ENCODE results near the gene ENPP5.

The ENPP5 gene, protein sequence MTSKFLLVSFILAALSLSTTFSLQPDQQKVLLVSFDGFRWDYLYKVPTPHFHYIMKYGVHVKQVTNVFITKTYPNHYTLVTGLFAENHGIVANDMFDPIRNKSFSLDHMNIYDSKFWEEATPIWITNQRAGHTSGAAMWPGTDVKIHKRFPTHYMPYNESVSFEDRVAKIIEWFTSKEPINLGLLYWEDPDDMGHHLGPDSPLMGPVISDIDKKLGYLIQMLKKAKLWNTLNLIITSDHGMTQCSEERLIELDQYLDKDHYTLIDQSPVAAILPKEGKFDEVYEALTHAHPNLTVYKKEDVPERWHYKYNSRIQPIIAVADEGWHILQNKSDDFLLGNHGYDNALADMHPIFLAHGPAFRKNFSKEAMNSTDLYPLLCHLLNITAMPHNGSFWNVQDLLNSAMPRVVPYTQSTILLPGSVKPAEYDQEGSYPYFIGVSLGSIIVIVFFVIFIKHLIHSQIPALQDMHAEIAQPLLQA

DNA sequence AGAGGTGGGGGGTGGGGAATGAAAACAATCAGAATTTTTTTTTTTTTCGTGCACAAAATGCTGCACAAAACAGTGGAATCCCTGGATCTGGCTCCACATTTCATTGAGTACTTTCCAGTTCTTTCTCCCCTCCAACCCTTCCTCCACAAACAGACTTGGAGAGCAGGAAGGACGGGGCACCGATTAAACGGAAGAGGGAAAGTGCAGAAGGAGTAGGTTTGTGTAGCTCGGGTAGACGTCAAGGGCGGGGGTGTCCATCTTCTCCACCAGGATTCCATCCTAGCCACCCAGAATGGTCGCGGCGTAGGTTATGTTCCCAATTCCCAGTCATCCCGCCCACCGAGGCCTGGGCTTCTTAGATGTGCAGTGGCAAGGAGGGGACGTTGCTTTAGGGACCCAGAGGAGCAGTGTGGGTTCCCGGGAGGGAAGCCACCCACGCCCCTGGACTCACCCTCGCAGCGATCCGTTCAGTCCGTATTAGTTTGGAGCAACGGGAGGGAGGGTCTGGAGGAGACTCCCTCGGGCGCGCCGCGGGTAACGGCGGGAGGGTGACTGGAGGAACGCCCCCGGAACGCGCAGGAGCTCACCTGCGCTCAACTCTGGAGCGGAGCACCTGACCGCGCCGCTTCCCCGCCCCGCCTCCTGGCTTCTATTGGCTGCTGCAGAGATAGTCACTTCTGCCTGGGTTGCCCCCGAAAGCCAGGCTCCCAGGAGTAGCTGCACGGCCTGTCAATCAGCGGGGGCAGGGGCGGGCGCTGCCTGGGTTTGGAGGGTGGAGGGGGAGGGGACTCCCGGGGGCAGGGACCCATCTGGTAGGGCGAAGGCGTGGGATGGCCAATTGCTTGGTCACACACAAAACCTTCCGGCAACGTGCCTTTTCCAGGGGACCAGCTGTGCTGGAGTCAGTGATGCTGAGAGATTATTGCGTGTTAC is at the start of gene ENPP5:
Gene ENPP5, minus strand, starts transcription at position 624 of the 933 bp plus-strand sequence. CDS start 2,718 bp downstream, outside the sequence.
- Histone ChIP-seq H3K9me3 (ENCODE audit: low read length) (no peaks in the 10 kb centered on the region), H3K4me3 (ENCODE audit: low read depth, low read length, poor library complexity, severe bottlenecking) (peak within 1 kb of the TSS; percentile 88), H3K4me1 (ENCODE audit: insufficient read depth, low read length, severe bottlenecking) (peaks cover 22% of the 10 kb centered on the region), H2AFZ (ENCODE audit: low read length) (peak within 1 kb of the TSS; percentile 86), H3K79me2 (ENCODE audit: insufficient read depth, low read length) (no peaks in the 10 kb centered on the region), H3K9me2 (ENCODE audit: low read depth, low read length) (no peaks in the 10 kb centered on the region), H4K20me1 (ENCODE audit: insufficient read depth, low read length) (no peaks in the 10 kb centered on the region), H3F3A (ENCODE audit: insufficient read depth, low read length) (no peaks in the 10 kb centered on the region), H3K27ac (ENCODE audit: low read depth, low read length, poor library complexity, severe bottlenecking) (no peak within 1 kb of the TSS), H3K36me3 (ENCODE audit: insufficient read depth, low read length) (peaks cover 14% of the 10 kb centered on the region), H3K4me2 (ENCODE audit: low read length) (peak within 1 kb of the TSS; percentile 87), H3K9ac (ENCODE audit: low read length) (peak within 1 kb of the TSS; percentile 70), H3K27me3 (ENCODE audit: insufficient read depth, low read length) (no peaks in the 10 kb centered on the region)
- no peak for TF ChIP-seq EZH2 (IDR thresholded peaks at IDR 0.05; ENCODE audit: borderline replicate concordance, low read length)
- TF ChIP-seq, protein P1, sequence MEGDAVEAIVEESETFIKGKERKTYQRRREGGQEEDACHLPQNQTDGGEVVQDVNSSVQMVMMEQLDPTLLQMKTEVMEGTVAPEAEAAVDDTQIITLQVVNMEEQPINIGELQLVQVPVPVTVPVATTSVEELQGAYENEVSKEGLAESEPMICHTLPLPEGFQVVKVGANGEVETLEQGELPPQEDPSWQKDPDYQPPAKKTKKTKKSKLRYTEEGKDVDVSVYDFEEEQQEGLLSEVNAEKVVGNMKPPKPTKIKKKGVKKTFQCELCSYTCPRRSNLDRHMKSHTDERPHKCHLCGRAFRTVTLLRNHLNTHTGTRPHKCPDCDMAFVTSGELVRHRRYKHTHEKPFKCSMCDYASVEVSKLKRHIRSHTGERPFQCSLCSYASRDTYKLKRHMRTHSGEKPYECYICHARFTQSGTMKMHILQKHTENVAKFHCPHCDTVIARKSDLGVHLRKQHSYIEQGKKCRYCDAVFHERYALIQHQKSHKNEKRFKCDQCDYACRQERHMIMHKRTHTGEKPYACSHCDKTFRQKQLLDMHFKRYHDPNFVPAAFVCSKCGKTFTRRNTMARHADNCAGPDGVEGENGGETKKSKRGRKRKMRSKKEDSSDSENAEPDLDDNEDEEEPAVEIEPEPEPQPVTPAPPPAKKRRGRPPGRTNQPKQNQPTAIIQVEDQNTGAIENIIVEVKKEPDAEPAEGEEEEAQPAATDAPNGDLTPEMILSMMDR (IDR thresholded peaks at IDR 0.05; ENCODE audit: low read length), result no peak

DNA sequence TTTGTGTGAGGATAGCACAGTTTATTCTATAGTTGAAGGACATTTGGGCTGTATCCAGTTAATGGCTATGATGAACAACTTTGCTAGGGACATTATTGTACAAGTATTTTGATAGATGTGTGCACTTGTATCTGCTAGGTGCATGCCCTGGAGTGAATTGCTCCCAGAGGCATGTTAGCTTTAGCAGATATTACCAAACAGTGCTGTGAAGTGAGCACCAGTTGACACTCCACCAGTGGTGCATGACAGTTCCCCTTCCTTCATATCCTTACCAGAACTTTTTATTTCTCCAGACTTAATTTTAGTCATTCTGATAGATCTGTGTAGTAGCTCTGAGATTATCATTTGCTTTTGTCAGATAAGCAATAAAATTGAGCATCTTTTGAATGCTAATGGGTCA is 48.9 kb upstream of the ENPP5 start:
- no peak overlapping the region for H3K4me2 ChIP-seq (ENCODE audit: low read length)

DNA sequence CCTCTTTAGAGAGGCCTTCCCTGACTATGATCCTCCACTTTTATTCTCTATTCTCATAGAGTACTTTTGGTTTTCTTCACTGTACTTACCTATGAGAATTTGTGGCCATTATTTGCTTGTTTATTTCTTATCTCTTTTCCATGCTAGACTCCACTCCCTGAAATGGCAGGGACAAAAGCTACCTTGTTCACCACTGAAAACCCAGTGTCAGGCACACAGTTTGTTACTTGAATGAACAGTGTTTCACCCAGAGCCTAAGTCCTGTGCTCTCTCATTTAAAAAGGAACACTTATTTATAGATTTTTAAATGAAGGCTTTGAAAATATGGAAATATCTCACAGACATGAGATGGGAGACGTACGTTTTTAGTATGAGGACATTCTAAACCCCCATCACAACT is 47.7 kb upstream of the ENPP5 start:
- Histone ChIP-seq H3K9ac (ENCODE audit: low read length) (no peak overlapping the region), H3K79me2 (ENCODE audit: insufficient read depth, low read length) (no peaks in the 10 kb centered on the region), H4K20me1 (ENCODE audit: insufficient read depth, low read length) (no peaks in the 10 kb centered on the region), H3K27ac (ENCODE audit: low read depth, low read length, poor library complexity, severe bottlenecking) (no peak overlapping the region), H3K4me3 (ENCODE audit: low read depth, low read length, poor library complexity, severe bottlenecking) (no peak overlapping the region), H3K27me3 (ENCODE audit: insufficient read depth, low read length) (no peaks in the 10 kb centered on the region), H2AFZ (ENCODE audit: low read length) (no peak overlapping the region), H3K36me3 (ENCODE audit: insufficient read depth, low read length) (no peaks in the 10 kb centered on the region), H3K4me1 (ENCODE audit: insufficient read depth, low read length, severe bottlenecking) (peaks cover 29% of the 10 kb centered on the region), H3K9me2 (ENCODE audit: low read depth, low read length) (no peaks in the 10 kb centered on the region), H3K9me3 (ENCODE audit: low read length) (no peaks in the 10 kb centered on the region), H3F3A (ENCODE audit: insufficient read depth, low read length) (no peaks in the 10 kb centered on the region), H3K4me2 (ENCODE audit: low read length) (no peak overlapping the region)
- no peak for TF ChIP-seq EZH2 (IDR thresholded peaks at IDR 0.05; ENCODE audit: borderline replicate concordance, low read length)
- TF ChIP-seq, protein P1 (IDR thresholded peaks at IDR 0.05; ENCODE audit: low read length), result no peak

More for the DNA sequence above, 48.9 kb upstream of the ENPP5 start:
- no peak for TF ChIP-seq EZH2 (IDR thresholded peaks at IDR 0.05; ENCODE audit: borderline replicate concordance, low read length)
- TF ChIP-seq, protein P1 (IDR thresholded peaks at IDR 0.05; ENCODE audit: low read length), result no peak
- H3K27ac ChIP-seq (ENCODE audit: low read depth, low read length, poor library complexity, severe bottlenecking), result peak overlapping the region; percentile 74
- H3K79me2 ChIP-seq (ENCODE audit: insufficient read depth, low read length), result no peaks in the 10 kb centered on the region
- no peaks in the 10 kb centered on the region for H3K27me3 ChIP-seq (ENCODE audit: insufficient read depth, low read length)
- no peak overlapping the region for H3K9ac ChIP-seq (ENCODE audit: low read length)
- H3K9me3 ChIP-seq (ENCODE audit: low read length), result no peaks in the 10 kb centered on the region
- H4K20me1 ChIP-seq (ENCODE audit: insufficient read depth, low read length), result no peaks in the 10 kb centered on the region
- H3K4me1 ChIP-seq (ENCODE audit: insufficient read depth, low read length, severe bottlenecking), result peaks cover 29% of the 10 kb centered on the region
- no peak overlapping the region for H2AFZ ChIP-seq (ENCODE audit: low read length)
- H3K9me2 ChIP-seq (ENCODE audit: low read depth, low read length), result no peaks in the 10 kb centered on the region
- H3K4me3 ChIP-seq (ENCODE audit: low read depth, low read length, poor library complexity, severe bottlenecking), result no peak overlapping the region
- H3F3A ChIP-seq (ENCODE audit: insufficient read depth, low read length), result no peaks in the 10 kb centered on the region
- no peaks in the 10 kb centered on the region for H3K36me3 ChIP-seq (ENCODE audit: insufficient read depth, low read length)

Measured in OCI-LY1 (cell line).